Measurements from ENCODE around the gene CELF2. TPM values are rescaled to one million over a fixed set of nuclear protein-coding genes. Genes with fewer than 3 reads are reported as not detected.

CELF2 gene
- total RNA-seq, 1 experiment from 2014 or later = not detected

DNA sequence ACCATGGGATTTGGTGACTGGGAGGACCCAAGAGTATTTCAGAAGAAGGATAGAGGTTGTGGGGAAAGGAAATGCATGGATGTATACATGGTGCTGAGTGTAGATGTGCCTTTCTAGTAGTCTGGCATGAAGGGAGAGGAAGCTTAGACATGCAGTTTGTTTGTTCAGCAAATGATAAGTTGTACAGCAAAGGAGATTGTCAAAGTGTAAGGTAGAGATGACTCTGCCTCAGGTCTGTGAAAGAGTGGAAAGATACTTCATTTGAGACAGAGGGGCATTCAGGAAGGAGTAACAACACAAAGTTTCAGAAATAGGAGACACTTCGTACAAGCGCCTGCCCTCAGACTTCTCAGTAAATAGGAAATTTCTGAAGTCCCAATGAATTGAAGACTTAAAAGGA is 152.3 kb downstream of the CELF2 start:
- no peak overlapping the region for H3K27ac Mint-ChIP-seq (ENCODE audit: unreplicated experiment)
- H3K4me1 Mint-ChIP-seq (ENCODE audit: low read depth, unreplicated experiment) = no peaks in the 10 kb centered on the region
- H3K4me3 Mint-ChIP-seq (ENCODE audit: low read depth, unreplicated experiment) = no peak overlapping the region
- H3K27me3 Mint-ChIP-seq (ENCODE audit: unreplicated experiment) = peaks cover 16% of the 10 kb centered on the region
- intact Hi-C loops (cut with micrococcal nuclease; ENCODE audit: unreplicated experiment) = no loop called here
- BruUV-seq (replicated peaks) = no TSS peak
- TF ChIP-seq, protein P1, sequence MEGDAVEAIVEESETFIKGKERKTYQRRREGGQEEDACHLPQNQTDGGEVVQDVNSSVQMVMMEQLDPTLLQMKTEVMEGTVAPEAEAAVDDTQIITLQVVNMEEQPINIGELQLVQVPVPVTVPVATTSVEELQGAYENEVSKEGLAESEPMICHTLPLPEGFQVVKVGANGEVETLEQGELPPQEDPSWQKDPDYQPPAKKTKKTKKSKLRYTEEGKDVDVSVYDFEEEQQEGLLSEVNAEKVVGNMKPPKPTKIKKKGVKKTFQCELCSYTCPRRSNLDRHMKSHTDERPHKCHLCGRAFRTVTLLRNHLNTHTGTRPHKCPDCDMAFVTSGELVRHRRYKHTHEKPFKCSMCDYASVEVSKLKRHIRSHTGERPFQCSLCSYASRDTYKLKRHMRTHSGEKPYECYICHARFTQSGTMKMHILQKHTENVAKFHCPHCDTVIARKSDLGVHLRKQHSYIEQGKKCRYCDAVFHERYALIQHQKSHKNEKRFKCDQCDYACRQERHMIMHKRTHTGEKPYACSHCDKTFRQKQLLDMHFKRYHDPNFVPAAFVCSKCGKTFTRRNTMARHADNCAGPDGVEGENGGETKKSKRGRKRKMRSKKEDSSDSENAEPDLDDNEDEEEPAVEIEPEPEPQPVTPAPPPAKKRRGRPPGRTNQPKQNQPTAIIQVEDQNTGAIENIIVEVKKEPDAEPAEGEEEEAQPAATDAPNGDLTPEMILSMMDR (IDR thresholded peaks at IDR 0.05; ENCODE audit: unreplicated experiment) = no peak
- CTCF ChIA-PET = no interaction called here
- H3K36me3 Mint-ChIP-seq (ENCODE audit: insufficient read depth, unreplicated experiment) = no peaks in the 10 kb centered on the region
- DNase-seq = no peak
- no peaks in the 10 kb centered on the region for H3K9me3 Mint-ChIP-seq (ENCODE audit: low read depth, unreplicated experiment)

DNA sequence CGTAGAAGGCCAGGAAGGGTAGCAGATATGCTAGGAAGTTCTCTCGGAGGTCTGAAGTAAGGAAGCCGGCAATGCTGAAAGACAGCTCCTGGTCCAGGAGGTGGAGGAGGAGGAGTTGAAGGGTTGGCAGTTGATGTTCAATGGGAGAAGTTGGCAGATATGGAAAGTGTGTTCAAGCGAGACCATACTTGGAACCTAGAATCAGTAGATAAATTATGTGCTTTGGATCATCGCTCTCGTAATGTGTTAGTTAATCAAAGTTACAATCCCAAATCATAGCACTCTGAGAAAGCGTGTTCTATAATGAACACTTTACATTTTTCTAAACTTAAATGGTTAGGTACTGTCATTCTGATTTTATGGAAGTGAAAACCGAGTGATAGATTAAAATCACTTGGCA is 152.9 kb downstream of the CELF2 start:
- BruUV-seq (replicated peaks) = no TSS peak
- no peak for DNase-seq
- H3K27me3 Mint-ChIP-seq (ENCODE audit: unreplicated experiment) = peaks cover 10% of the 10 kb centered on the region
- H3K36me3 Mint-ChIP-seq (ENCODE audit: insufficient read depth, unreplicated experiment) = no peaks in the 10 kb centered on the region
- no peak overlapping the region for H3K27ac Mint-ChIP-seq (ENCODE audit: unreplicated experiment)
- H3K4me1 Mint-ChIP-seq (ENCODE audit: low read depth, unreplicated experiment) = no peaks in the 10 kb centered on the region
- intact Hi-C loops (cut with micrococcal nuclease; ENCODE audit: unreplicated experiment) = no loop called here
- CTCF ChIA-PET = no interaction called here
- H3K9me3 Mint-ChIP-seq (ENCODE audit: low read depth, unreplicated experiment) = no peaks in the 10 kb centered on the region
- TF ChIP-seq, protein P1 (IDR thresholded peaks at IDR 0.05; ENCODE audit: unreplicated experiment) = no peak
- no peak overlapping the region for H3K4me3 Mint-ChIP-seq (ENCODE audit: low read depth, unreplicated experiment)

- Mint-ChIP-seq H3K4me1 (ENCODE audit: low read depth, unreplicated experiment) (no peaks in the 10 kb centered on the region), H3K27me3 (ENCODE audit: unreplicated experiment) (peaks cover 4% of the 10 kb centered on the region), H3K9me3 (ENCODE audit: low read depth, unreplicated experiment) (no peaks in the 10 kb centered on the region), H3K4me3 (ENCODE audit: low read depth, unreplicated experiment) (no peak overlapping the region), H3K27ac (ENCODE audit: unreplicated experiment) (no peak overlapping the region), H3K36me3 (ENCODE audit: insufficient read depth, unreplicated experiment) (no peaks in the 10 kb centered on the region)
- no TSS peak for BruUV-seq (replicated peaks)
- intact Hi-C loops (cut with micrococcal nuclease; ENCODE audit: unreplicated experiment) = no loop called here
- CTCF ChIA-PET = no interaction called here
- DNase-seq = no peak
- TF ChIP-seq, protein P1 (IDR thresholded peaks at IDR 0.05; ENCODE audit: unreplicated experiment) = no peak
Observed at GRCh38 chr10:11170993-11171851, 153.6 kb downstream of the CELF2 start.

DNA sequence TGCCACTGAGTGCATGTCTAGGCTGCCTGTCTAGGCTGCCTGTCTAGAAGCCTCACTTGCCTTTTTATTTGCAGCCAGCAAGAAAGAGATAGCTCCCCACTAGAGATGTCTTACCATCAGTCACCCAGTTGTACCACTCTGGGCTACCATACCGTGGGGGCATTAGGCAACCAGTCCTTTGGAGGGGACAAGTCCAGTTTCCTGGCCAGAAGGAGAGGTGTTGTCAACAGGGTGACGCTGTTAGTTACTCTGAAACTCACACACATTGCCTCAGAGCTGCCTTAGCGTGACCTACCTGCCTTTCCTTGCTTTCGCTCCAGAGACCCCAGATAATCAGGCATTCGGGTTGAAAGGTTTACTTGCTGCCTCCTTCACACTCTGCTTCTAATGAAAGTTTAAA is 155.4 kb downstream of the CELF2 start:
- H3K9me3 Mint-ChIP-seq (ENCODE audit: low read depth, unreplicated experiment) = no peaks in the 10 kb centered on the region
- BruUV-seq (replicated peaks) = no TSS peak
- intact Hi-C loops (cut with micrococcal nuclease; ENCODE audit: unreplicated experiment) = no loop called here
- H3K4me3 Mint-ChIP-seq (ENCODE audit: low read depth, unreplicated experiment) = no peak overlapping the region
- H3K36me3 Mint-ChIP-seq (ENCODE audit: insufficient read depth, unreplicated experiment) = no peaks in the 10 kb centered on the region
- no peak for DNase-seq
- TF ChIP-seq, protein P1 (IDR thresholded peaks at IDR 0.05; ENCODE audit: unreplicated experiment) = no peak
- no peaks in the 10 kb centered on the region for H3K4me1 Mint-ChIP-seq (ENCODE audit: low read depth, unreplicated experiment)
- CTCF ChIA-PET = no interaction called here
- H3K27ac Mint-ChIP-seq (ENCODE audit: unreplicated experiment) = no peak overlapping the region
- no peaks in the 10 kb centered on the region for H3K27me3 Mint-ChIP-seq (ENCODE audit: unreplicated experiment)
